Ishikawa (cell line): ENCODE data around the gene TPCN1.

Experiments
- CEBPB ChIP-seq: IDR thresholded peaks from 2 replicates; pipeline ENCODE4 v1.6.1; 2012
- CREB1 ChIP-seq: IDR thresholded peaks from 2 replicates; pipeline ENCODE4 v1.6.1; 2012; ENCODE audit warnings: low read depth
- EGR1 ChIP-seq: IDR thresholded peaks from 2 replicates; pipeline ENCODE4 v1.6.1; 2012
- EP300 ChIP-seq: IDR thresholded peaks from 2 replicates; pipeline ENCODE4 v1.6.1; 2012; ENCODE audit warnings: borderline replicate concordance
- FOXM1 ChIP-seq: IDR thresholded peaks from 2 replicates; pipeline ENCODE4 v1.6.1; 2012; ENCODE audit warnings: low read depth, borderline replicate concordance
- NFIC ChIP-seq: IDR thresholded peaks from 2 replicates; pipeline ENCODE4 v1.6.1; 2012
- RAD21 ChIP-seq: IDR thresholded peaks from 2 replicates; pipeline ENCODE4 v1.6.1; 2012; ENCODE audit warnings: low read depth
- TAF1 ChIP-seq: IDR thresholded peaks from 2 replicates; pipeline ENCODE4 v1.6.1; 2012; ENCODE audit warnings: low read depth, mild to moderate bottlenecking
- TCF12 ChIP-seq: IDR thresholded peaks from 2 replicates; pipeline ENCODE4 v1.6.1; 2012; ENCODE audit warnings: low read depth
- TEAD4 ChIP-seq: IDR thresholded peaks from 2 replicates; pipeline ENCODE4 v1.6.1; 2012
- YY1 ChIP-seq: IDR thresholded peaks from 2 replicates; pipeline ENCODE4 v1.6.1; 2012; ENCODE audit warnings: low read depth
- ZBTB7A ChIP-seq: IDR thresholded peaks from 2 replicates; pipeline ENCODE4 v1.6.1; 2012; ENCODE audit warnings: low read depth
- TF ChIP-seq, protein P1 (sequence below): IDR thresholded peaks from 2 replicates; pipeline ENCODE4 v1.6.1; 2012
- TF ChIP-seq, protein P2 (sequence below): IDR thresholded peaks from 2 replicates; pipeline ENCODE4 v1.6.1; 2012; ENCODE audit warnings: low read depth, mild to moderate bottlenecking
- TF ChIP-seq, protein P3 (sequence below): IDR thresholded peaks from 2 replicates; pipeline ENCODE4 v1.6.1; 2012

TPCN1 gene

GRCh38 chr12:113267621-113268020, 46.4 kb downstream of the TPCN1 start:
- no peak for TF ChIP-seq CEBPB
- no peak for TF ChIP-seq CREB1
- no peak for TF ChIP-seq TEAD4
- TF ChIP-seq, protein P1, sequence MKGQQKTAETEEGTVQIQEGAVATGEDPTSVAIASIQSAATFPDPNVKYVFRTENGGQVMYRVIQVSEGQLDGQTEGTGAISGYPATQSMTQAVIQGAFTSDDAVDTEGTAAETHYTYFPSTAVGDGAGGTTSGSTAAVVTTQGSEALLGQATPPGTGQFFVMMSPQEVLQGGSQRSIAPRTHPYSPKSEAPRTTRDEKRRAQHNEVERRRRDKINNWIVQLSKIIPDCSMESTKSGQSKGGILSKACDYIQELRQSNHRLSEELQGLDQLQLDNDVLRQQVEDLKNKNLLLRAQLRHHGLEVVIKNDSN, result no peak
- TF ChIP-seq ZBTB7A, result no peak
- TF ChIP-seq YY1, result no peak
- no peak for TF ChIP-seq NFIC
- TF ChIP-seq TAF1, result no peak
- no peak for TF ChIP-seq EGR1
- no peak for TF ChIP-seq RAD21
- no peak for TF ChIP-seq EP300
- TF ChIP-seq, protein P2, sequence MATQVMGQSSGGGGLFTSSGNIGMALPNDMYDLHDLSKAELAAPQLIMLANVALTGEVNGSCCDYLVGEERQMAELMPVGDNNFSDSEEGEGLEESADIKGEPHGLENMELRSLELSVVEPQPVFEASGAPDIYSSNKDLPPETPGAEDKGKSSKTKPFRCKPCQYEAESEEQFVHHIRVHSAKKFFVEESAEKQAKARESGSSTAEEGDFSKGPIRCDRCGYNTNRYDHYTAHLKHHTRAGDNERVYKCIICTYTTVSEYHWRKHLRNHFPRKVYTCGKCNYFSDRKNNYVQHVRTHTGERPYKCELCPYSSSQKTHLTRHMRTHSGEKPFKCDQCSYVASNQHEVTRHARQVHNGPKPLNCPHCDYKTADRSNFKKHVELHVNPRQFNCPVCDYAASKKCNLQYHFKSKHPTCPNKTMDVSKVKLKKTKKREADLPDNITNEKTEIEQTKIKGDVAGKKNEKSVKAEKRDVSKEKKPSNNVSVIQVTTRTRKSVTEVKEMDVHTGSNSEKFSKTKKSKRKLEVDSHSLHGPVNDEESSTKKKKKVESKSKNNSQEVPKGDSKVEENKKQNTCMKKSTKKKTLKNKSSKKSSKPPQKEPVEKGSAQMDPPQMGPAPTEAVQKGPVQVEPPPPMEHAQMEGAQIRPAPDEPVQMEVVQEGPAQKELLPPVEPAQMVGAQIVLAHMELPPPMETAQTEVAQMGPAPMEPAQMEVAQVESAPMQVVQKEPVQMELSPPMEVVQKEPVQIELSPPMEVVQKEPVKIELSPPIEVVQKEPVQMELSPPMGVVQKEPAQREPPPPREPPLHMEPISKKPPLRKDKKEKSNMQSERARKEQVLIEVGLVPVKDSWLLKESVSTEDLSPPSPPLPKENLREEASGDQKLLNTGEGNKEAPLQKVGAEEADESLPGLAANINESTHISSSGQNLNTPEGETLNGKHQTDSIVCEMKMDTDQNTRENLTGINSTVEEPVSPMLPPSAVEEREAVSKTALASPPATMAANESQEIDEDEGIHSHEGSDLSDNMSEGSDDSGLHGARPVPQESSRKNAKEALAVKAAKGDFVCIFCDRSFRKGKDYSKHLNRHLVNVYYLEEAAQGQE, result no peak
- no peak for TF ChIP-seq FOXM1
- no peak for TF ChIP-seq TCF12
- TF ChIP-seq, protein P3, sequence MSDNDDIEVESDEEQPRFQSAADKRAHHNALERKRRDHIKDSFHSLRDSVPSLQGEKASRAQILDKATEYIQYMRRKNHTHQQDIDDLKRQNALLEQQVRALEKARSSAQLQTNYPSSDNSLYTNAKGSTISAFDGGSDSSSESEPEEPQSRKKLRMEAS, result no peak

DNA sequence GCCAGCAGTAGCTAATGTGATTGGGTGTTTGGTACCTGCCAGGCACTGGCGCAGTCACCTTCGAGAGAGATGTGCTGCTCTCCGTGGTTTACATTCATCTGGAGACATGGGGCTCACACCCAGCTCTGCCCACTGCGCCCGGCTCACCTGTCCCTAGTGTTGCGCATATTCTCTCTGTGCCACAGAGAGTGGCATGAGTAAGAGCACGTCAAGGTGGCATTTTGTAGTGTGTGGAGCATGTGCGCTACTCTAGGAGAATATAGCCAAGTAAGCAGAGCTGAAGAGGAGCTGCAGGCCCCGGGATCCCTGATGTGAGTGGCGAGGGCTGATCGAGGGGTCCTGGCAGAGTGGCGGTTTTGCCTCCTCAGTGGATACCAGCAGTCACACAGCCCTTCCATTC, 46.9 kb downstream of the TPCN1 start:
- no peak for TF ChIP-seq FOXM1
- no peak for TF ChIP-seq ZBTB7A
- TF ChIP-seq RAD21, result no peak
- no peak for TF ChIP-seq CREB1
- TF ChIP-seq, protein P3, result no peak
- TF ChIP-seq TAF1, result no peak
- TF ChIP-seq CEBPB, result no peak
- TF ChIP-seq TCF12, result no peak
- TF ChIP-seq, protein P2, result no peak
- TF ChIP-seq, protein P1, result no peak
- TF ChIP-seq TEAD4, result no peak
- no peak for TF ChIP-seq EP300
- no peak for TF ChIP-seq NFIC
- no peak for TF ChIP-seq EGR1
- TF ChIP-seq YY1, result no peak

- TF ChIP-seq NFIC (no peak), EGR1 (no peak), TAF1 (no peak), RAD21 (no peak), ZBTB7A (no peak), CEBPB (no peak), TCF12 (no peak), EP300 (no peak), YY1 (no peak), TEAD4 (no peak), CREB1 (no peak), FOXM1 (no peak)
- TF ChIP-seq, protein P1, result no peak
- TF ChIP-seq, protein P2, result no peak
- TF ChIP-seq, protein P3, result no peak
Measured at GRCh38 chr12:113268621-113269020, 47.4 kb downstream of the TPCN1 start.
